Caco-2 (cell line): ENCODE results near the gene SCIN. TPM values are rescaled to one million over a fixed set of nuclear protein-coding genes. Genes with fewer than 3 reads are reported as not detected.

Source experiments
- BruUV-seq: library from RNA; stranded (reverse); fragments of 400-500 nt; replicated peaks from 2 replicates; lab custom pipeline; 2021; lab: Mats Ljungman, UMichigan
- CTCF ChIA-PET: fragments of 300-600 bp; sonication (Branson Sonifier 250); formaldehyde crosslinking; loops from one replicate; lab custom pipeline; 2022; ENCODE audit warnings: antibody characterized with exemption; lab: Charles Lee
- POLR2A ChIA-PET: fragments of 300-600 bp; sonication (Branson Sonifier 250); formaldehyde crosslinking; loops from one replicate; lab custom pipeline; 2022; ENCODE audit warnings: antibody characterized with exemption; lab: Charles Lee
- DNase-seq, 2 experiments: peaks; one replicate each; pipeline versions ENCODE4 v3.0.0 to v3.0.0-alpha.2; 2020 to 2022
- H3K27me3 ChIP-seq: replicated peaks from 2 replicates; pipeline ENCODE4 v1.6.0; 2011; ENCODE audit warnings: low read length; ENCODE audit not compliant: control insufficient read depth, insufficient read depth
- H3K36me3 ChIP-seq: 2 replicates; pipeline ENCODE4 v1.5.1; 2011; ENCODE audit warnings: low read length; ENCODE audit not compliant: control insufficient read depth, insufficient read depth
- H3K4me1 ChIP-seq: fragments of 250-450 bp; sonication (Bioruptor Pico); 2 replicates; pipeline ENCODE4 v1.5.1; 2020; ENCODE audit warnings: mild to moderate bottlenecking
- H3K4me3 ChIP-seq: 2 replicates; pipeline ENCODE4 v1.5.1; 2011; ENCODE audit warnings: low read depth, mild to moderate bottlenecking, control low read depth, low read length
- H3K9me3 ChIP-seq: fragments of 250-450 bp; sonication (Bioruptor Pico); 2 replicates; pipeline ENCODE4 v1.5.1; 2020; ENCODE audit warnings: mild to moderate bottlenecking, moderate library complexity
- H3K27ac Mint-ChIP-seq: one replicate; pipeline ENCODE4 v1.8.0; 2022; ENCODE audit warnings: mixed read lengths; ENCODE audit not compliant: unreplicated experiment
- H3K27me3 Mint-ChIP-seq: one replicate; pipeline ENCODE4 v1.8.0; 2022; ENCODE audit warnings: mixed read lengths; ENCODE audit not compliant: insufficient read depth, unreplicated experiment
- H3K36me3 Mint-ChIP-seq: one replicate; pipeline ENCODE4 v1.8.0; 2022; ENCODE audit warnings: mild to moderate bottlenecking, mixed read lengths; ENCODE audit not compliant: insufficient read depth, unreplicated experiment
- H3K4me1 Mint-ChIP-seq: one replicate; pipeline ENCODE4 v1.8.0; 2022; ENCODE audit warnings: low read depth, mixed read lengths; ENCODE audit not compliant: unreplicated experiment
- H3K4me3 Mint-ChIP-seq: one replicate; pipeline ENCODE4 v1.8.0; 2022; ENCODE audit warnings: mild to moderate bottlenecking, moderate library complexity, mixed read lengths; ENCODE audit not compliant: unreplicated experiment
- H3K9me3 Mint-ChIP-seq: one replicate; pipeline ENCODE4 v1.8.0; 2022; ENCODE audit warnings: mixed read lengths; ENCODE audit not compliant: unreplicated experiment
- CTCF ChIP-seq, 2 experiments: fragments of 200-600 bp in 1 of 2; IDR thresholded peaks; 1 replicate in 1 of 2; 2 replicates in 1 of 2; pipeline versions ENCODE4 v1.5.1 to v1.8.0; 2011 to 2022; ENCODE audit warnings: antibody characterized with exemption in 1 of 2, control low read depth in 1 of 2, inconsistent platforms in 1 of 2, low read depth in 1 of 2, low read length in 1 of 2, mild to moderate bottlenecking in 1 of 2, moderate library complexity in 1 of 2; ENCODE audit not compliant: insufficient read depth in 1 of 2, severe bottlenecking in 1 of 2, unreplicated experiment in 1 of 2
- intact Hi-C: fragments of 100-400 bp; cut with micrococcal nuclease; formaldehyde crosslinking; loops from one replicate; pipeline ENCODE4 v1.10.0; 2022; ENCODE audit not compliant: unreplicated experiment
- total RNA-seq: library from RNA; stranded (reverse); gene quantifications from 2 replicates; pipeline ENCODE4 v1.2.3, GENCODE V29; 2022

The SCIN gene
- total RNA-seq, 1 experiment from 2014 or later, result 0.39 TPM

GRCh38 chr7:12567015-12567414 is 3.5 kb upstream of the SCIN start:
- no peak overlapping the region for H3K27ac Mint-ChIP-seq
- no peak overlapping the region for H3K4me3 Mint-ChIP-seq
- TF ChIP-seq CTCF (IDR thresholded peaks at IDR 0.05; ENCODE audit: insufficient read depth in 1 of 2, low read depth in 1 of 2, low read length in 1 of 2, severe bottlenecking in 1 of 2, unreplicated experiment in 1 of 2), result no peak
- Histone ChIP-seq H3K4me1 (peaks cover 11% of the 10 kb centered on the region), H3K9me3 (no peaks in the 10 kb centered on the region), H3K36me3 (no peaks in the 10 kb centered on the region), H3K4me3 (no peak overlapping the region), H3K27me3 (no peaks in the 10 kb centered on the region; the same call in 1 of the 2 replicates)
- no peaks in the 10 kb centered on the region for H3K36me3 Mint-ChIP-seq
- no peak for DNase-seq
- H3K9me3 Mint-ChIP-seq, result peaks cover 10% of the 10 kb centered on the region
- intact Hi-C loops, result no loop called here
- peaks cover 25% of the 10 kb centered on the region for H3K27me3 Mint-ChIP-seq
- POLR2A ChIA-PET, result no interaction called here
- no TSS peak for BruUV-seq
- H3K4me1 Mint-ChIP-seq, result peaks cover 8% of the 10 kb centered on the region
- CTCF ChIA-PET, result interaction anchor here (0.7 kb wide), 1 partner anchor 41 kb away, joined by 7 read pairs; no protein-coding TSS in a partner anchor

GRCh38 chr7:12569673-12570072 is 847 bp upstream of the SCIN start:
- Mint-ChIP-seq H3K9me3 (peaks cover 10% of the 10 kb centered on the region), H3K36me3 (no peaks in the 10 kb centered on the region), H3K27ac (no peak overlapping the region), H3K4me1 (peaks cover 8% of the 10 kb centered on the region), H3K27me3 (peaks cover 34% of the 10 kb centered on the region), H3K4me3 (peak overlapping the region; percentile 79)
- Histone ChIP-seq H3K4me3 (no peak overlapping the region), H3K9me3 (no peaks in the 10 kb centered on the region), H3K27me3 (no peaks in the 10 kb centered on the region; the same call in 1 of the 2 replicates), H3K4me1 (peaks cover 6% of the 10 kb centered on the region; the same call in 1 of the 2 replicates), H3K36me3 (no peaks in the 10 kb centered on the region)
- POLR2A ChIA-PET, result no interaction called here
- intact Hi-C loops, result loop anchor here (5.0 kb wide), 1 partner anchor 53 kb away; no protein-coding TSS in a partner anchor
- DNase-seq, result no peak
- TF ChIP-seq CTCF (IDR thresholded peaks at IDR 0.05; ENCODE audit: insufficient read depth in 1 of 2, low read depth in 1 of 2, low read length in 1 of 2, severe bottlenecking in 1 of 2, unreplicated experiment in 1 of 2), result no peak
- CTCF ChIA-PET, result no interaction called here
- BruUV-seq, result no TSS peak

GRCh38 chr7:12570168-12570533 is 369 bp upstream of the SCIN start:
- CTCF ChIA-PET, result no interaction called here
- Histone ChIP-seq H3K27me3 (no peaks in the 10 kb centered on the region; the same call in 1 of the 2 replicates), H3K4me3 (peak overlapping the region; percentile 32), H3K9me3 (no peaks in the 10 kb centered on the region), H3K4me1 (peaks cover 3% of the 10 kb centered on the region; the same call in 1 of the 2 replicates), H3K36me3 (no peaks in the 10 kb centered on the region)
- TF ChIP-seq CTCF (IDR thresholded peaks at IDR 0.05; ENCODE audit: insufficient read depth in 1 of 2, low read depth in 1 of 2, low read length in 1 of 2, severe bottlenecking in 1 of 2, unreplicated experiment in 1 of 2), result no peak
- BruUV-seq, result no TSS peak
- Mint-ChIP-seq H3K4me3 (peak overlapping the region; percentile 79), H3K4me1 (peaks cover 8% of the 10 kb centered on the region), H3K27ac (no peak overlapping the region), H3K9me3 (peaks cover 9% of the 10 kb centered on the region), H3K36me3 (no peaks in the 10 kb centered on the region), H3K27me3 (peaks cover 34% of the 10 kb centered on the region)
- POLR2A ChIA-PET, result no interaction called here
- intact Hi-C loops, result loop anchor here (5.0 kb wide), 1 partner anchor 52 kb away; no protein-coding TSS in a partner anchor
- DNase-seq, result no peak
